Measurements from ENCODE around the gene WDR93.

The WDR93 gene

GRCh38 chr15:89690276-89691218 is at the start of gene WDR93, which contains the start of gene PEX11A:
TSS of gene WDR93 (plus strand) at chr15:89690811. CDS start at chr15:89701747, 10,936 bp downstream.
TSS of gene PEX11A (minus strand) at chr15:89690754. CDS start at chr15:89690632, 122 bp downstream.
- peak; percentile 79 for DNase-seq

DNA sequence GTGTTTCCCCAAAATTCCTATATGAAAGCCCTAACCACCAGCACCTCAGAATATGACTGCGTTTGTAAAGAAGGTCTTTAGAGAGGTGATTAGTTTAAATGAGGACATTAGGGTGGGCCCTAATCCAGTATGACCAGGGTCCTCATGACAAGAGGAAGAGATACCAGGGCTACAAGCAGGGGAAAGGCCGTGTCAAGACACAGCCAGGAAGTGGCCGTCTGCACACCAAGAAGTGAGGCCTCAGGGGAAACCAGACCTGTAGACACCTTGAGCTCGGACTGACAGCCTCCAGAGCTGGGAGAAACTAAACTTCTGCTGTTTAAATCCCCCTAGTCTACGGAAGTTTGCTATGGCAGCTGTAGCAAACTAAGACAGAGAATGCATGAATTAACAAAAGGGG is 49.6 kb upstream of the WDR93 start:
- DNase-seq = no peak

- no peak for DNase-seq
Measured at GRCh38 chr15:89642106-89642505, 48.5 kb upstream of the WDR93 start.

GRCh38 chr15:89645680-89646079 is 44.9 kb upstream of the WDR93 start:
- DNase-seq = no peak

- no peak for DNase-seq
Measured at GRCh38 chr15:89646416-89647141, 44.0 kb upstream of the WDR93 start.

- DNase-seq = peak; percentile 37
Measured at GRCh38 chr15:89647191-89647851, 43.3 kb upstream of the WDR93 start.

DNA sequence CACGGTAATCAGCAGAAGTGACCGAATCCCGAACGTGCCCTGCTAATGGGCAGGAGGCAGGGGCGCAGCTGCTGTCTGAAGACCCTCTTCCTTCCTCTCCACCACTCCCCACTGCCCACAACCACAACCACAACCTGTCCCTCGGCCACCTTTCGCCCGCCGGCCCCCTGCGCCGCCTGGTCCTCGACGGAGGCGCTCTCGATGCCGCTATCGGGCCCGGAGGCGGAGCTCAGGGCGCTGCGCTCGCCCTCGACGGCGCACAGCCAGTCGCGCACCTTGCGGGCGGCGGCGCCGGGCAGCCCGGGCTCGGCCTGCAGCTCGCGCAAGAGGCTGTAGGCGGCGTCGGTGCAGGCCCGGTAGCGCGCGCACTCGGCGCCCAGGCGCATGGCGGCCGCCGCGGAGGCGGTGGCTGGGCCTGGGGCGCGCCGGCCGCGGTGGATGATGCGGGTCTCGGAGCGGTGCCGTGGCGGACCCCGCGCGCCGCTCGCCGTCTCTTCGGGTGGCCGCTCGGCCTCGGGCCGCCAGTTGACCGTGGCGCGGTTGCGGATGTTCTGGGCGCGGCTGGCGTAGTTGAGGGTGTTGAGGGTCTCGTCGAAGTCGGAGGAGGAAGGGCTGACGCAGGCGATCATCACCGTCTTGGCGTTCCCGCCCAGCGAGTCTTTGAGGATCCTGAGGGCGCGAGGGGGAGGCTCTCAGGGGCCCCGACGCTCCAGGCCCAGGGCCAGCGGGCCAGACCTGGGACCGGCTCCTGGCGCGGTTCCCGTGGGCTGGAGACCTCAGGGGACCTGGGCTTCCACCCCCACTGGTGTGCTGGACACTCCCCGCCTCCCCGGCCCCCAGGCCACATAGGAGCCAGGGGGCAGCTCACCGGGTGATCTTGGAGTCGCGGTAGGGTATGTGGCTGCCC is 42.3 kb upstream of the WDR93 start:
- DNase-seq = no peak

DNA sequence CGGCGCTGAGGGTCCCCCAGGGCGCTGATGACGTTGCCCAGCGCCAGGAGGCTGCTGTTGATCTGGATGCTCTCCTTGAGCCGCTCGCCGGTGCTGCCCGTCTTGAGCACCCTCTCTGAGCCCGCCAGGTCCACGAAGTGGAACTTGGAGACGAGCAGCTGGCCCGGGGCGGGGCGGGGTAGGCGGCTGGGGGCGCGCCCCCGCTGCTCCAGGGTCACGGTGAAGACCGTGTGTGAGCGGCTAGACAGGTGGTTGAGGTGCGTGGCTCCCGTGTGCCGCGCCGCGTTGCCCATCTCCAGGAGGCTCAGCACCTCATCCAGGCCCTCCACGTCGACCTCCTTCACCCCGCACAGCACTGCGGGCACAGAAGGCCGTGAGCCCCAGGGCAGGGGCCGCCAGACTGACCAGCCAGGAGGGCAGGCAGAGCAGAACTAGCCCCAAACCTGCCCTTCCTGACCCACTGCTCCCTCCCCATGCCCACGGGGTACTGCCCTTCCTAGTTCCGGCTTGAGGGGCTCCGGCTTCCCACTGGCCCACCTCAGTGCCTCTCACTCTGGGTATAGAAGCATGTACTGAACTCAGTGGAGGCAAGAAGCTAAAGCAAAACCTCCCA is 41.5 kb upstream of the WDR93 start:
- DNase-seq = no peak

DNA sequence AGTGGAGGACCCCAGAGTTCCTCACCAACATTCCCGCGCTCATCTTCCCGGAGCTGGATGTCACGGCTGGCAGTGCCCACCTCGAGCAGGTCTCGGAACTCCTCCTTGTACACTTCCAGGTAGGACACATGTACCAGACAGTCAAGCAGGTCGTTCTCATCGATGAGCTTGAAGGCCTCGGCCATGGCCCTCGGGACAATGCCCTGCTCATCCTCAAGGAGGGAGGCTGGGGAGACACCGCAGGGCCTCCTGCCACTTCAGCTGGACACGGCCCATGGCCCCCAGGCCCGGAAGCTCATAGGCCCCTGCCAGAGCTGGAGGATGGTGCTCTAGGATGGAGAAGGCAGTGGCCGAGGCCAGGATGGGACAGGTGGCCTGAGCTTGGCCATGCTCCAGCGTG is 40.9 kb upstream of the WDR93 start:
- DNase-seq = no peak

- DNase-seq = no peak
Measured at GRCh38 chr15:89652131-89652530, 38.5 kb upstream of the WDR93 start.

DNA sequence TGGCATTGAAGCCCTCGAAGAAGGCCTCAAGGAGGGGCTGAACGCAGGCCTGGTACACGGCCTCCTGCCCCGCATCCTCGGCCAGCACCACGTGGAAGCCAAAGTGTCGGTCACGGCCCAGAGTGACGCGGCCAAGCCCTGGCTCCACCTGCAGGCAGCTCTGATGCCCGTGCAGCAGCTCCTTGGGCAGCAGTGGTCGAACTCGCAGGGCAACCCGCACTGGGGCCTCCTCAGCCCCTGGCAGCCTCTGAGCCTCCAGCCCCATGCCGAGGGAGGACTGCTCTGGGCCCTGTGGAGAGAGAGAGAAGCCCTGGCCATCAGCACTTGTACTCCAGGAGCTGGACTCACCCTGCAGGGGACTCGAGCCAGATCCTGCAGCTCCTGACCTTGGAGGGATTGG is 37.9 kb upstream of the WDR93 start:
- no peak for DNase-seq

- no peak for DNase-seq
Measured at GRCh38 chr15:89653578-89653977, 37.0 kb upstream of the WDR93 start.

GRCh38 chr15:89654301-89654761 is 36.3 kb upstream of the WDR93 start:
- DNase-seq = no peak

DNA sequence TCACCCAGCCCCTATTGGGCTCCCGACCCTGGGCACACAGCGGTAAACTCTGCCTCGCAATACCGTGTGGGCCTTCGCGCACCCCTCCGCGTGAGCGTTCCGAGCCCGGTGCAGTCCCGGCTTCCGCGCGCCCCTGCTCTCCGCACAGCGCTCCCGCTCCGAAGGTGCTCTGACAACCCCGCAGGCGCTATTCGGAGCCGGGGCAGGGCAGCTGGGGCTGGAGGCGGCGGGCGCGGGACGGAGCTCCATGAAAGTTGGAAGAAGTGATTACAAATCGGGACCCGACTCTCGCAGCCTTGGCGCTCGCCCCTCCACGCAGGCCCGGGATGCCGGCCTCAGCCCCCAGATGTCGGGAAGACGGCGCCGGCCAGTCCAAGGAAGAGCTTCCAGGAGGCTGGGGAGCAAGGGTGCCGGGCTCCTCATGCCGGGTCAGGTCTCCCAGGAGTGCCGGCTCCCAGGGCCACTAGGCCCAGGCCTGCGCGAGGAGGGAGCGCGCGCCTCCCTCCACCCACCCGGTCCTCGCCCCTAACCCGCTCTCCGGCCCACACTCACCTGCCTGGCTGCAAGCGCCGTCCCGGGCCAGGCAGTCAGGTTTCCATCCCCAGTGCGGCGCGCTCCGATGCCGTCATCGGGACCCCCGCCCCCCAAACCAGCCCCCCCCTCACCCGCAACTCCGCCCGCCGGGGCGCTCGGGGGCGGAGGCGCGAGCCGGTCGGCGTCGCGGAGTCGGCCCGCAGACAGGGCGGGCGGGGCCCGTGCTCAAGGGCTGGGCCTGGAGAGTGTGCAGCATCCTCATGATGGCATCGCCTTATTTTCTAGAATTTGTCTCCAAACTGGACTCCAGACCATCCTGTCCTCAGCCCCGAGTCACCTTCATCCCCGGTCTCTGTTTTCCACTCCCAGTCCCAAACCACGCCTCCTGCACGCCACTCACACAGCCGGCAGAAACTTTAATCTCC is 35.5 kb upstream of the WDR93 start, which contains the start of gene KIF7:
TSS of gene KIF7 (minus strand) at position 621 of the 959 bp plus-strand sequence. CDS start 2,537 bp downstream, outside the sequence.
- DNase-seq = no peak

DNA sequence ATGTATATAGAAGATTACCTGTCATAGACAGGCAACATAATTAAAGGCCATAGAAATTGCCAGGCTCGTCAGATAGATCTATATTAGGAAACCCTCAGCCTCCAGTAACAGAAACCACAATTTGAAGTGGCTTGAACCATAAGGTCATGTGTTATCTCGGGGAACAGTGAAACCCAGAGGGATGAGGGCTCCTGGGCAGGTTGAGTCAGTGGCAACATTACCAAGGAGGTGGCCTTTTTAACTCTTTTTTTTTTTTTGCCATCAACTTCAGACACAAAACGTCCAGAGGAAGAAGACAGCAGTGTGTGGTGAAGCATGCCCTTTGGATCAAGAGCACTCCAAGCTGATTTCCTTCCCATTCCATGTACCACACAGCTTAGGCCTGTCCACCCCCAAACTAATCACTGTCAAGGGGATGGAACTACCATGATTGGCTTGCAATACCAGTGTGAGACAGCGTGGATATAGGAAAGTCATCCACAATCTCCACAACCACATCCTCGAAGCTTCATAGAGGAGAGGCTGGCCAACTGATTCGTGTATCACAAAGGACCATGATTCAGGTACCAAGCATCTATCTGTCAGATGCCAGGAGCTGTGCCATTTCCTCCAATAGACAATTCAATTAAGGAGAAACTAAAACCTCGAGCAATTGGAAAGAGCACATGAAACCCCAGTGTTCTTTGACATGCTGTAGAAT is 34.3 kb upstream of the WDR93 start:
- no peak for DNase-seq

GRCh38 chr15:89657686-89658200 is 32.9 kb upstream of the WDR93 start:
- no peak for DNase-seq

GRCh38 chr15:89659295-89659694 is 31.3 kb upstream of the WDR93 start:
- no peak for DNase-seq

DNA sequence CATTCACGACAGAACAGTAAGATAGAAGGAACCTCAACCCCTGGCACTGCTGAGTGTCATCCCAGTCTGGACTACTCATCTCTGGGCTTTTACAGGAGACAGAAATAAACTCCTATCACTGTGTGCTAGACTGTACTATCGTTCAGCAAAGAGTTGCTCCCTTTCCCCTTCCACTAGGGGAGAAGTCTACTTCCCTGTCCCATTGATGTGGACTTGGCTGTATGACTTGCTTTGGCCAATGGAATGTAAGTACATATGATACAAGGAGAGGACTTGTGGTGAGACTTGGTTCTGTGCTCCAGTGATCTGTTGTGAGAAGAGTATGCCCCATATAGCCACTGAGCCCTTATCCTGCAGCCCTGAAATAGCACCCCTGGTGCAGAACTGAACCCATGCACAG is 30.1 kb upstream of the WDR93 start:
- no peak for DNase-seq

- DNase-seq = no peak
Measured at GRCh38 chr15:89662893-89663626, 27.6 kb upstream of the WDR93 start.
